DLD1 (cell line): ENCODE measurements around the gene C4orf46.

Experiments used
- in situ Hi-C: cut with HindIII; loops from 2 replicates; pipeline ENCODE4 v1.10.0; 2017; ENCODE audit warnings: low sequenced_read_pairs

Gene C4orf46

DNA sequence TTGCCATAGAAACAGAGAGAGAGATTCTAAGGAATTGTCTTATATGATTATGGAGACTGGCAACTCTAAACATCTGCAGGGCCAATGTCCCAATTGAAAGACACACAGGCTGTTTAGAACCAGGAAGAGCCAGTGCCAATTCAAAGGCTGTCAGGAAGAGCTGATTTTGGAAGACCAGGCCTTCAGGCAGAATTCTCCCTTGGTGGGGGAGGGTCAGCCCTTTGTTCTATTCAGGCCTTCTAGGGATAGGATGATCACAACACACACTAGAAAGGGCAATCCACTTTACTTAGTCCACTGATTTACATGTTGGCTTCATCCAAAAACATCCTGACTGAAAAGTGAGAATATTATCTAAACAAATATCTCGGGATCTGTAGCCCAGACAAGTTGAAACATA lies 15.2 kb downstream of the C4orf46 start:
- in situ Hi-C loops: no loop called here

DNA sequence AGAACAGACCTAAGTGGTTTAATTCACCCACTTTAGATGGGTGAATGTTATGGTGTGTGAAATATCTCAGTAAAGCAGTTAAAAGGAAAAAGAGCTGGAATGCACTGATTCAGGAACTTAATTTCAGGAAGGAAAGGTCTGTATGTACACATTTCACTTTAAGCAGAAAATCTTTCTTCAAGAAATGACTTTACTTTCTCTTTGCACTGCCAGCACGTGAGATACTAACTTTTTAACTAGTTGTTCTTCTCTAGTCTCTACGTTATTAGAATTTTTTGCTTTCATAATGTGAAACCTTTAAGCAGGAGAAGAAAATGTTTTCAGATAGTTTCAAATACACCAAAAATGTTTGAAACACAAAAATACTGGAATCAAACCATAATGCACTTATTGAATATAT lies 18.8 kb downstream of the C4orf46 start:
- in situ Hi-C loops: no loop called here

DNA sequence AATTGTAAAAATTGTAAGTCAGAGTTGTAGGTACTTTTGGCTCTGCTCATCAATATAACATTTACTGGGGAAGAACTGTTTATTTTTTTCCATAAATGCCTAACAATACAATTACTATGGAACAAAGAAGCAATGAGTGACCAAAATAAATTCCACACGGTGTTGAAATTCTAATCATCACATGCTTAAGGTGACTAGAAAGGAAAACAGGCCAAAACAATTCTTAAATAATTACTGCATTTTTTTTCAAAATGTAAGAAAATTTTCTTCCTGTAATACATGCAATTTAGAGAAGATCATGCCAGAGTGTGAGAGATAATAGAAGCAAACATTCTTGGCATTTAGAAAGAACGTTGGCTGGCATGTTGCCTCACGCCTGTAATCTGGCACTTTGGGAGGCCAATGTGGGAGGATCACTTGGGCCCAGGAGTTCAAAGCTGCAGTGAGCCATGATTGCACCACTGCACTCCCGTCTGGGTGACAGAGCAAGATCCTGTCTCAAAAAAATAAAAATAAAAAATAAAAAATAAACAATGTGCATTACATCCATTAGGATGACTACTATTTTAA lies 22.5 kb downstream of the C4orf46 start:
- in situ Hi-C loops: loop anchor here (10.0 kb wide), 1 partner anchor 394 kb away; no protein-coding TSS in a partner anchor

GRCh38 chr4:158644760-158645159 lies 26.9 kb downstream of the C4orf46 start:
- in situ Hi-C loops: loop anchor here (10.0 kb wide), 1 partner anchor 390 kb away; no protein-coding TSS in a partner anchor

GRCh38 chr4:158644356-158644755 lies 27.3 kb downstream of the C4orf46 start:
- in situ Hi-C loops: loop anchor here (10.0 kb wide), 1 partner anchor 390 kb away; no protein-coding TSS in a partner anchor

DNA sequence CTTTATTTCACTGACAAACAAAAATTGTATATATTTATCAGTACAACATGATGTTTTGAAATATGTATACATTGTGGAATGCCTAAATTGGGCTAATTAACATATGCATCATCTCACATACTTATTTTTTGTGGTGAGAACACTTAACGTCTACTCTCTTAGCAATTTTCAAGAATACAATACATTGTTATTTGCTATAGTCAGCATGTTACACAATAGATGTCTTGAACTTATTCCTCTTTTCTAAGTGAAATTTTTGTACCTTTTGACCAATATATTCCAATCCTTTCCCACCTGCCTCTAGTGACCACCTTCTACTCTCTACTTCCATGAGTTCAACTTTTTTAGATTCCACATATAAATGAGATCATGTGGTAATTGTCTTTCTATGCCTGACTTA lies 35.1 kb downstream of the C4orf46 start:
- in situ Hi-C loops: no loop called here

GRCh38 chr4:158630893-158631292 lies 40.8 kb downstream of the C4orf46 start:
- in situ Hi-C loops: no loop called here

- in situ Hi-C loops: no loop called here
These were observed 46.1 kb downstream of the C4orf46 start for GRCh38 chr4:158625544-158625943.

GRCh38 chr4:158624889-158625478 lies 46.7 kb downstream of the C4orf46 start:
- in situ Hi-C loops: no loop called here

- in situ Hi-C loops: no loop called here
These were observed 49.4 kb downstream of the C4orf46 start for GRCh38 chr4:158622251-158622650.

- in situ Hi-C loops: no loop called here
These were observed 50.0 kb downstream of the C4orf46 start for GRCh38 chr4:158621729-158622128.

DNA sequence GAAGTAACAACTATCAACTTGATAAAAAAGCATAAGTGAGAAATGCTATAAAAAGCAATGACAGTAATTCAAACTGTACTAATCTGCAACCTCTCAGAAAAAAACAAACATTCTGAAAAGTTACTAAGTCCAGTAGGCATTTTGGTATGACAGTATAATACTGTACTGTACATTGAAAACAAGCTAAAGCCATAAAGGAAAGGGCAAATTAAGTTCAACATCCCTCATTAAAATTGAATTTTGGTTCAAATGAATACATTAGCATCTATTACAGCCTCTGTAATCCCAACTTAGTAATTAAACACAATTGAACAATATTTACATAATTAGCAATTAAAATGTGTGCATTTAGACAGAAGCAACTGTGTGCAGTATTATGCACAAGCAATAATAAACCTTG lies 53.7 kb downstream of the C4orf46 start:
- in situ Hi-C loops: no loop called here
